Natural killer cell (primary cell): ENCODE measurements around the gene KIAA1328. TPM values are rescaled to one million over a fixed set of nuclear protein-coding genes. Genes with fewer than 3 reads are reported as not detected.

Experiments
- ATAC-seq, 3 donors: fragments of 150-1000 bp in 2 of 3; fragments of 200-7000 bp in 1 of 3; cut with Tn5 transposase; 1 replicate in 1 of 3; 2 replicates in 2 of 3; pipeline ENCODE4 v1.10.0; 2021; ENCODE audit warnings: mild to moderate bottlenecking in 2 of 3, moderate library complexity in 2 of 3
- DNase-seq, 2 donors: peaks; one replicate each; pipeline versions ENCODE4 v3.0.0 to v3.0.0-alpha.2; 2013 to 2021; ENCODE audit warnings: mixed read lengths in 1 of 2
- H3K27ac ChIP-seq: one replicate; pipeline ENCODE4 v1.5.1; 2013; ENCODE audit warnings: mild to moderate bottlenecking, low read length
- H3K27me3 ChIP-seq: one replicate; pipeline ENCODE4 v1.6.1; 2013; ENCODE audit warnings: low read length; ENCODE audit not compliant: control insufficient read depth, insufficient read depth
- H3K36me3 ChIP-seq: one replicate; pipeline ENCODE4 v1.6.1; 2013; ENCODE audit warnings: low read length; ENCODE audit not compliant: control insufficient read depth, insufficient read depth
- H3K4me1 ChIP-seq: one replicate; pipeline ENCODE4 v1.6.1; 2013; ENCODE audit warnings: low read length; ENCODE audit not compliant: control insufficient read depth, insufficient read depth
- H3K4me3 ChIP-seq: one replicate; pipeline ENCODE4 v1.5.1; 2013; ENCODE audit warnings: low read length
- H3K9me3 ChIP-seq: one replicate; pipeline ENCODE4 v1.6.1; 2013; ENCODE audit warnings: low read length; ENCODE audit not compliant: control insufficient read depth, insufficient read depth
- H3K27ac Mint-ChIP-seq, 2 donors: one replicate each; pipeline ENCODE4 v1.8.0; 2022; ENCODE audit warnings: mild to moderate bottlenecking in 2 of 2, mixed read lengths in 2 of 2, moderate library complexity in 1 of 2
- H3K27me3 Mint-ChIP-seq, 2 donors: one replicate each; pipeline ENCODE4 v1.8.0; 2022; ENCODE audit warnings: low read depth in 2 of 2, mixed read lengths in 2 of 2
- H3K36me3 Mint-ChIP-seq: one replicate; pipeline ENCODE4 v1.8.0; 2022; ENCODE audit warnings: mixed read lengths
- H3K4me1 Mint-ChIP-seq, 2 donors: one replicate each; pipeline ENCODE4 v1.8.0; 2022; ENCODE audit warnings: mixed read lengths in 2 of 2
- H3K4me3 Mint-ChIP-seq: one replicate; pipeline ENCODE4 v1.8.0; 2022; ENCODE audit warnings: mild to moderate bottlenecking, moderate library complexity, mixed read lengths
- H3K9me3 Mint-ChIP-seq, 2 donors: one replicate each; pipeline ENCODE4 v1.8.0; 2022; ENCODE audit warnings: mixed read lengths in 2 of 2
- CTCF ChIP-seq: fragments of 200-600 bp; IDR thresholded peaks from one replicate; pipeline ENCODE4 v1.8.0; 2022; ENCODE audit warnings: antibody characterized with exemption
- WGBS: methylation state at CpG from one replicate; pipeline ENCODE4 v1.1.7; 2013; ENCODE audit warnings: missing lambda C conversion rate; ENCODE audit not compliant: insufficient coverage; 5-methylcytosine and 5-hydroxymethylcytosine counted together
- intact Hi-C: fragments of 100-400 bp; cut with micrococcal nuclease; formaldehyde crosslinking; loops from one replicate; pipeline ENCODE4 v1.14.2; 2022
- total RNA-seq, 4 donors: library from RNA; stranded (reverse); fragments of 120-200 nt in 1 of 4; gene quantifications; one replicate each; pipeline versions ENCODE4 v1.2.3 to v1.2.4, GENCODE V29; 2013 to 2022

KIAA1328 gene
- total RNA-seq, 3 donors from 2014 or later (not counting 1 experiment from before 2014, with no cell fraction given) = 12.3 to 14.3 (median 13.2) TPM

GRCh38 chr18:36817039-36817438 lies 11.9 kb upstream of the KIAA1328 start:
- no peaks in the 10 kb centered on the region for H3K9me3 Mint-ChIP-seq
- Histone ChIP-seq H3K4me1 (no peaks in the 10 kb centered on the region), H3K9me3 (no peaks in the 10 kb centered on the region), H3K36me3 (peaks cover 24% of the 10 kb centered on the region), H3K27me3 (no peaks in the 10 kb centered on the region), H3K27ac (no peak overlapping the region), H3K4me3 (no peak overlapping the region)
- H3K36me3 Mint-ChIP-seq = peaks cover 19% of the 10 kb centered on the region
- no peak overlapping the region for H3K27ac Mint-ChIP-seq
- H3K4me1 Mint-ChIP-seq = no peaks in the 10 kb centered on the region
- ATAC-seq (no peak), DNase-seq (no peak)
- H3K27me3 Mint-ChIP-seq = no peaks in the 10 kb centered on the region
- TF ChIP-seq CTCF = no peak
- 100% methylated on average over 1 of the region's 1 CpG for WGBS
- H3K4me3 Mint-ChIP-seq = no peak overlapping the region
- intact Hi-C loops = no loop called here

GRCh38 chr18:36818652-36819051 lies 10.3 kb upstream of the KIAA1328 start:
- H3K9me3 Mint-ChIP-seq = no peaks in the 10 kb centered on the region
- Histone ChIP-seq H3K27ac (no peak overlapping the region), H3K36me3 (peaks cover 21% of the 10 kb centered on the region), H3K27me3 (no peaks in the 10 kb centered on the region), H3K4me1 (no peaks in the 10 kb centered on the region), H3K9me3 (no peaks in the 10 kb centered on the region), H3K4me3 (no peak overlapping the region)
- H3K36me3 Mint-ChIP-seq = peaks cover 15% of the 10 kb centered on the region
- 100% methylated on average over 3 of the region's 3 CpGs for WGBS
- intact Hi-C loops = no loop called here
- ATAC-seq = no peak
- H3K4me3 Mint-ChIP-seq = no peak overlapping the region
- DNase-seq = no peak
- H3K4me1 Mint-ChIP-seq = no peaks in the 10 kb centered on the region
- TF ChIP-seq CTCF = no peak
- H3K27me3 Mint-ChIP-seq = no peaks in the 10 kb centered on the region
- H3K27ac Mint-ChIP-seq = no peak overlapping the region

GRCh38 chr18:36819621-36820020 lies 9.3 kb upstream of the KIAA1328 start:
- peaks cover 0 to 4% of the 10 kb centered on the region in 2 donors for H3K4me1 Mint-ChIP-seq
- no peak overlapping the region for H3K27ac Mint-ChIP-seq
- peaks cover 8% of the 10 kb centered on the region for H3K36me3 Mint-ChIP-seq
- Histone ChIP-seq H3K27me3 (no peaks in the 10 kb centered on the region), H3K9me3 (no peaks in the 10 kb centered on the region), H3K27ac (no peak overlapping the region), H3K36me3 (peaks cover 19% of the 10 kb centered on the region), H3K4me1 (no peaks in the 10 kb centered on the region), H3K4me3 (no peak overlapping the region)
- ATAC-seq (no peak), DNase-seq (no peak)
- intact Hi-C loops = no loop called here
- H3K4me3 Mint-ChIP-seq = no peak overlapping the region
- no peaks in the 10 kb centered on the region for H3K27me3 Mint-ChIP-seq
- TF ChIP-seq CTCF = no peak
- no peaks in the 10 kb centered on the region for H3K9me3 Mint-ChIP-seq

GRCh38 chr18:36821681-36822080 lies 7.2 kb upstream of the KIAA1328 start:
- TF ChIP-seq CTCF = no peak
- H3K4me3 Mint-ChIP-seq = no peak overlapping the region
- H3K27me3 ChIP-seq = no peaks in the 10 kb centered on the region
- intact Hi-C loops = no loop called here
- ATAC-seq (no peak), DNase-seq (no peak)
- H3K4me1 Mint-ChIP-seq = peaks cover 0 to 4% of the 10 kb centered on the region in 2 donors
- H3K9me3 ChIP-seq = no peaks in the 10 kb centered on the region
- H3K27ac ChIP-seq = no peak overlapping the region
- no peak overlapping the region for H3K4me3 ChIP-seq
- no peaks in the 10 kb centered on the region for H3K9me3 Mint-ChIP-seq
- no peaks in the 10 kb centered on the region for H3K27me3 Mint-ChIP-seq
- H3K27ac Mint-ChIP-seq = no peak overlapping the region
- 100% methylated on average over 4 of the region's 4 CpGs for WGBS
- H3K36me3 ChIP-seq = peaks cover 16% of the 10 kb centered on the region
- H3K4me1 ChIP-seq = no peaks in the 10 kb centered on the region
- H3K36me3 Mint-ChIP-seq = peaks cover 8% of the 10 kb centered on the region
